CD4-positive, alpha-beta T cell (primary cell): ENCODE results near the gene CDCA8. TPM values are rescaled to one million over a fixed set of nuclear protein-coding genes. Genes with fewer than 3 reads are reported as not detected.

Experiments used
- ATAC-seq: fragments of 200-7000 bp; cut with Tn5 transposase; one replicate; pipeline ENCODE4 v1.10.0; 2022; ENCODE audit warnings: mild to moderate bottlenecking; ENCODE audit not compliant: poor library complexity
- CTCF ChIA-PET: fragments of 350-600 bp; sonication (Branson Sonifier 250); formaldehyde crosslinking; loops from one replicate; lab custom pipeline; 2021; ENCODE audit warnings: antibody characterized with exemption, inconsistent platforms; lab: Charles Lee
- POLR2A ChIA-PET: fragments of 350-600 bp; sonication (Branson Sonifier 250); formaldehyde crosslinking; loops from one replicate; lab custom pipeline; 2021; ENCODE audit warnings: antibody characterized with exemption, inconsistent platforms; lab: Charles Lee
- DNase-seq, 14 experiments: peaks; one replicate each; pipeline ENCODE4 v3.0.0-alpha.2; 2013 to 2020; ENCODE audit warnings: mixed read lengths in 2 of 14
- H3K27ac ChIP-seq, 2 donors: one replicate each; pipeline versions ENCODE4 v1.5.1 to v1.7.0; 2013; ENCODE audit warnings: low read length in 2 of 2, low read depth in 1 of 2, mild to moderate bottlenecking in 1 of 2
- H3K27me3 ChIP-seq, 2 experiments: 1 replicate in 1 of 2; 2 replicates in 1 of 2; pipeline versions ENCODE4 v1.6.1 to v1.7.0; 2013; ENCODE audit warnings: low read length in 2 of 2, control low read depth in 1 of 2, mild to moderate bottlenecking in 1 of 2, moderate library complexity in 1 of 2; ENCODE audit not compliant: insufficient read depth in 2 of 2, control insufficient read depth in 1 of 2
- H3K36me3 ChIP-seq: one replicate; pipeline ENCODE4 v1.6.1; 2013; ENCODE audit warnings: low read length, control low read depth; ENCODE audit not compliant: insufficient read depth
- H3K4me1 ChIP-seq: one replicate; pipeline ENCODE4 v1.6.1; 2013; ENCODE audit warnings: low read length, control low read depth; ENCODE audit not compliant: insufficient read depth
- H3K4me3 ChIP-seq: one replicate; pipeline ENCODE4 v1.5.1; 2013; ENCODE audit warnings: mild to moderate bottlenecking, low read length, moderate library complexity
- H3K9me3 ChIP-seq, 2 experiments: 1 replicate in 1 of 2; 2 replicates in 1 of 2; pipeline versions ENCODE4 v1.6.1 to v1.7.0; 2013; ENCODE audit warnings: low read length in 2 of 2, mild to moderate bottlenecking in 2 of 2, control low read depth in 1 of 2, moderate library complexity in 1 of 2; ENCODE audit not compliant: control insufficient read depth in 1 of 2, insufficient read depth in 1 of 2
- H3K27ac Mint-ChIP-seq: one replicate; pipeline ENCODE4 v1.8.0; 2020; ENCODE audit warnings: mixed read lengths
- H3K27me3 Mint-ChIP-seq: one replicate; pipeline ENCODE4 v1.8.0; 2021; ENCODE audit warnings: mixed read lengths
- H3K36me3 Mint-ChIP-seq: one replicate; pipeline ENCODE4 v1.8.0; 2021; ENCODE audit warnings: low read depth, mixed read lengths
- H3K4me1 Mint-ChIP-seq: one replicate; pipeline ENCODE4 v1.8.0; 2021; ENCODE audit warnings: low read depth, mixed read lengths
- H3K4me3 Mint-ChIP-seq: one replicate; pipeline ENCODE4 v1.8.0; 2020; ENCODE audit warnings: mild to moderate bottlenecking, mixed read lengths
- H3K9me3 Mint-ChIP-seq: one replicate; pipeline ENCODE4 v1.8.0; 2020; ENCODE audit warnings: mixed read lengths
- intact Hi-C, 2 experiments: fragments of 100-400 bp; cut with DNase I in 1 of 2; cut with micrococcal nuclease in 1 of 2; formaldehyde crosslinking; loops; one replicate each; pipeline versions ENCODE4 v1.15.1 to v1.9.0; 2023 to 2025; cut with DNase I, micrococcal nuclease
- total RNA-seq, 174 experiments: library from RNA in 2 of 174; stranded (reverse) in 2 of 174; gene quantifications; one replicate each; pipeline ENCODE4 v1.2.3 and lab custom pipeline; 2021 to 2026
- TF ChIP-seq, protein P1 (sequence below): fragments of 200-600 bp; IDR thresholded peaks from one replicate; pipeline ENCODE4 v1.8.0; 2022; ENCODE audit warnings: antibody characterized with exemption, mild to moderate bottlenecking

The CDCA8 gene
- total RNA-seq, 2 experiments from 2014 or later = 0.25 to 0.36 TPM

DNA sequence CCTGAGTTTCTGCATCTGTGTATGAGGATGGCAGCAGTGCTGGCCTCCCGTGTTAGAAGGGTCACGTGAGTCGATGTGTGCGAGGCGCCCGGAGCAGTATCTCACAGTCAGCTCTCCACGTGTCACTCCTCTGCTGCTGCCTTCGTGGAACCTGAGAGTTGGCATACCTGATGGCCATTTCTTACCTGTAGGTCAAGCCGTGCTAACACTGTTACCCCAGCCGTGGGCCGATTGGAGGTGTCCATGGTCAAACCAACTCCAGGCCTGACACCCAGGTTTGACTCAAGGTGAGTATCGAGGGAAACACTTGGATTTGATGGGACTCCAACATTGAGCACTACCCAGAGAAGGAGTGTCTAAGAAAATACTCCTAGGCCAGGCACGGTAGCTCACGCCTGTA lies 10.7 kb downstream of the CDCA8 start:
- no peaks in the 10 kb centered on the region for H3K9me3 Mint-ChIP-seq
- intact Hi-C loops = no loop called here
- H3K36me3 ChIP-seq = no peaks in the 10 kb centered on the region
- CTCF ChIA-PET = no interaction called here
- DNase-seq (no peak), ATAC-seq (no peak)
- POLR2A ChIA-PET = no interaction called here
- no peak overlapping the region for H3K4me3 ChIP-seq
- no peaks in the 10 kb centered on the region for H3K4me1 Mint-ChIP-seq
- H3K9me3 ChIP-seq = no peaks in the 10 kb centered on the region
- H3K36me3 Mint-ChIP-seq = peaks cover 5% of the 10 kb centered on the region
- no peak overlapping the region for H3K27ac Mint-ChIP-seq
- H3K27ac ChIP-seq = no peak overlapping the region
- H3K4me1 ChIP-seq = no peaks in the 10 kb centered on the region
- H3K27me3 Mint-ChIP-seq = no peaks in the 10 kb centered on the region
- TF ChIP-seq, protein P1, sequence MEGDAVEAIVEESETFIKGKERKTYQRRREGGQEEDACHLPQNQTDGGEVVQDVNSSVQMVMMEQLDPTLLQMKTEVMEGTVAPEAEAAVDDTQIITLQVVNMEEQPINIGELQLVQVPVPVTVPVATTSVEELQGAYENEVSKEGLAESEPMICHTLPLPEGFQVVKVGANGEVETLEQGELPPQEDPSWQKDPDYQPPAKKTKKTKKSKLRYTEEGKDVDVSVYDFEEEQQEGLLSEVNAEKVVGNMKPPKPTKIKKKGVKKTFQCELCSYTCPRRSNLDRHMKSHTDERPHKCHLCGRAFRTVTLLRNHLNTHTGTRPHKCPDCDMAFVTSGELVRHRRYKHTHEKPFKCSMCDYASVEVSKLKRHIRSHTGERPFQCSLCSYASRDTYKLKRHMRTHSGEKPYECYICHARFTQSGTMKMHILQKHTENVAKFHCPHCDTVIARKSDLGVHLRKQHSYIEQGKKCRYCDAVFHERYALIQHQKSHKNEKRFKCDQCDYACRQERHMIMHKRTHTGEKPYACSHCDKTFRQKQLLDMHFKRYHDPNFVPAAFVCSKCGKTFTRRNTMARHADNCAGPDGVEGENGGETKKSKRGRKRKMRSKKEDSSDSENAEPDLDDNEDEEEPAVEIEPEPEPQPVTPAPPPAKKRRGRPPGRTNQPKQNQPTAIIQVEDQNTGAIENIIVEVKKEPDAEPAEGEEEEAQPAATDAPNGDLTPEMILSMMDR = no peak
- H3K4me3 Mint-ChIP-seq = no peak overlapping the region
- H3K27me3 ChIP-seq = no peaks in the 10 kb centered on the region

DNA sequence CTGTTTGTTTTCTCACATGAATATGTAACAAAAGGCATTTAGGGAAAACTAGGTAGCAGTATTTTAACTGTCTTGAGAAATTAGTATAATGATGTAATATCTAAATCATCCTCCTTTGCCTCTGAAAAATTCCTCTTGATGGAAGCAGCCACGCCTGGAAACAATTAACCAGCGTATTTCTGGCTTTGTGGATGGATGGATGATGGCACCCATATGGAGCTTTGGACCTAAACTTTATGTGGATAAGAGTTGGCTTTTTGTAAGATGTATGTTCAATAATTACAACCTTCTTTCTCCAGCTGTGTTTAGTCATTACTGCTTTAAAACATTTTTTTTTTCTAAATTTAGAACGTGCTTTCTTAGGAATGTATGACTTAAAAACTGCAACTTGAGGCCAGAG lies 12.7 kb downstream of the CDCA8 start:
- no peaks in the 10 kb centered on the region for H3K4me1 ChIP-seq
- H3K9me3 ChIP-seq = no peaks in the 10 kb centered on the region
- POLR2A ChIA-PET = no interaction called here
- H3K4me3 ChIP-seq = no peak overlapping the region
- no peak overlapping the region for H3K27ac ChIP-seq
- ATAC-seq = no peak
- H3K27me3 ChIP-seq = no peaks in the 10 kb centered on the region
- no peaks in the 10 kb centered on the region for H3K27me3 Mint-ChIP-seq
- H3K36me3 Mint-ChIP-seq = peaks cover 14% of the 10 kb centered on the region
- intact Hi-C loops = loop anchor here in 1 of 2 experiments (5.0 kb wide), 1 partner anchor 272 kb away; no protein-coding TSS in a partner anchor
- no peaks in the 10 kb centered on the region for H3K36me3 ChIP-seq
- H3K4me1 Mint-ChIP-seq = no peaks in the 10 kb centered on the region
- H3K4me3 Mint-ChIP-seq = no peak overlapping the region
- CTCF ChIA-PET = no interaction called here
- H3K9me3 Mint-ChIP-seq = no peaks in the 10 kb centered on the region
- DNase-seq = no peak
- no peak overlapping the region for H3K27ac Mint-ChIP-seq
- TF ChIP-seq, protein P1 = no peak

DNA sequence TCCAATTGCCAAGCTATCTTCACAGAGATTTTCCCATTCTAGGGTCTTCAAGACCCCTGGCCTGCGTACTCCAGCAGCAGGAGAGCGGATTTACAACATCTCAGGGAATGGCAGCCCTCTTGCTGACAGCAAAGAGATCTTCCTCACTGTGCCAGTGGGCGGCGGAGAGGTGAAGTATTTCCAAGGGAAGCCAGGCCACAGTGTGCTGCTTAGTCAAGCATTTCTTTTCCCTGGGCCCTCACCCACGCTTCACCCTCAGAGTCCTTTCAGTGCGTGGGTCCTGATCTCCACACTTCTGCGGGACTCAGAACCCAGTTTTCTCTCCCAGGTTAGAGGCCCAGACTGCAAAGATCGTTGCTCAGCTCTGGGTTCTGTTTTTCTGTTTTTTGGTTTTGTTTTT lies 13.1 kb downstream of the CDCA8 start:
- POLR2A ChIA-PET = no interaction called here
- H3K4me1 ChIP-seq = no peaks in the 10 kb centered on the region
- no peaks in the 10 kb centered on the region for H3K36me3 ChIP-seq
- Mint-ChIP-seq H3K27me3 (no peaks in the 10 kb centered on the region), H3K4me3 (no peak overlapping the region), H3K9me3 (no peaks in the 10 kb centered on the region), H3K27ac (no peak overlapping the region), H3K4me1 (no peaks in the 10 kb centered on the region), H3K36me3 (peaks cover 14% of the 10 kb centered on the region)
- DNase-seq (no peak), ATAC-seq (no peak)
- H3K4me3 ChIP-seq = no peak overlapping the region
- CTCF ChIA-PET = no interaction called here
- no peak overlapping the region for H3K27ac ChIP-seq
- TF ChIP-seq, protein P1 = no peak
- no peaks in the 10 kb centered on the region for H3K9me3 ChIP-seq
- no peaks in the 10 kb centered on the region for H3K27me3 ChIP-seq
- intact Hi-C loops = loop anchor here in 1 of 2 experiments (5.0 kb wide), 1 partner anchor 272 kb away; no protein-coding TSS in a partner anchor
